Activated CD4-positive, alpha-beta T cell treated with anti-CD3 and anti-CD28 coated beads for 36 hours (primary cell): ENCODE measurements around the gene HFM1. TPM values are rescaled to one million over a fixed set of nuclear protein-coding genes. Genes with fewer than 3 reads are reported as not detected.
A peak's percentile ranks its signal among the peaks of the same experiment; 100 is the strongest.
"Not testable (repeated sequence)": the region's sequence is repeated elsewhere in the genome, so short reads cannot be mapped to it uniquely, and the experiment has no call there.

ENCODE experiments used
- ATAC-seq: fragments of 200-7000 bp; cut with Tn5 transposase; one replicate; pipeline ENCODE4 v1.10.0; 2021; ENCODE audit warnings: mild to moderate bottlenecking, moderate library complexity
- CTCF ChIA-PET: fragments of 350-600 bp; sonication (Branson Sonifier 250); formaldehyde crosslinking; loops from one replicate; lab custom pipeline; 2021; ENCODE audit warnings: antibody characterized with exemption; lab: Charles Lee
- POLR2A ChIA-PET: fragments of 350-600 bp; sonication (Branson Sonifier 250); formaldehyde crosslinking; loops from one replicate; lab custom pipeline; 2021; ENCODE audit warnings: antibody characterized with exemption, inconsistent platforms; lab: Charles Lee
- DNase-seq: peaks from one replicate; pipeline ENCODE4 v3.0.0-alpha.2; 2020
- H3K27ac Mint-ChIP-seq: one replicate; pipeline ENCODE4 v1.8.0; 2021; ENCODE audit warnings: mixed read lengths
- H3K27me3 Mint-ChIP-seq: one replicate; pipeline ENCODE4 v1.8.0; 2021; ENCODE audit warnings: mixed read lengths
- H3K36me3 Mint-ChIP-seq: one replicate; pipeline ENCODE4 v1.8.0; 2021; ENCODE audit warnings: low read depth, mixed read lengths
- H3K4me1 Mint-ChIP-seq: one replicate; pipeline ENCODE4 v1.8.0; 2021; ENCODE audit warnings: mixed read lengths
- H3K4me3 Mint-ChIP-seq: one replicate; pipeline ENCODE4 v1.8.0; 2021; ENCODE audit warnings: mild to moderate bottlenecking, moderate library complexity, mixed read lengths
- H3K9me3 Mint-ChIP-seq: one replicate; pipeline ENCODE4 v1.8.0; 2021; ENCODE audit warnings: low read depth, mixed read lengths
- intact Hi-C, 2 experiments: fragments of 100-400 bp; cut with DNase I in 1 of 2; cut with micrococcal nuclease in 1 of 2; formaldehyde crosslinking; loops; one replicate each; pipeline versions ENCODE4 v1.14.2 to v1.15.1; 2022 to 2024; cut with DNase I, micrococcal nuclease
- total RNA-seq, 2 experiments: library from RNA; stranded (reverse); gene quantifications; one replicate each; pipeline ENCODE4 v1.2.3, GENCODE V29; 2021

Gene HFM1
- total RNA-seq, 2 experiments from 2014 or later: not detected

- H3K27me3 Mint-ChIP-seq, DNase-seq, H3K4me1 Mint-ChIP-seq, CTCF ChIA-PET, ATAC-seq, H3K27ac Mint-ChIP-seq, H3K4me3 Mint-ChIP-seq, H3K9me3 Mint-ChIP-seq, POLR2A ChIA-PET, H3K36me3 Mint-ChIP-seq: not testable (repeated sequence)
- intact Hi-C loops: loop anchor here in 1 of 2 experiments (10.0 kb wide), 1 partner anchor 1006 kb away; the partner anchor contains the start of genes GLMN and RPAP2
Observed at GRCh38 chr1:91288843-91289553, 115.6 kb downstream of the HFM1 start.

GRCh38 chr1:91286962-91287317, 117.7 kb downstream of the HFM1 start:
- DNase-seq, ATAC-seq, H3K27ac Mint-ChIP-seq, H3K9me3 Mint-ChIP-seq, CTCF ChIA-PET, H3K36me3 Mint-ChIP-seq, H3K4me3 Mint-ChIP-seq, POLR2A ChIA-PET, H3K4me1 Mint-ChIP-seq, H3K27me3 Mint-ChIP-seq: not testable (repeated sequence)
- intact Hi-C loops: loop anchor here in 1 of 2 experiments (10.0 kb wide), 1 partner anchor 1008 kb away; the partner anchor contains the start of genes GLMN and RPAP2

- H3K9me3 Mint-ChIP-seq, H3K4me1 Mint-ChIP-seq, H3K27me3 Mint-ChIP-seq, H3K36me3 Mint-ChIP-seq, H3K4me3 Mint-ChIP-seq, POLR2A ChIA-PET, H3K27ac Mint-ChIP-seq, CTCF ChIA-PET, ATAC-seq, DNase-seq: not testable (repeated sequence)
- intact Hi-C loops: loop anchor here in 1 of 2 experiments (10.0 kb wide), 1 partner anchor 1008 kb away; the partner anchor contains the start of genes GLMN and RPAP2
Observed at GRCh38 chr1:91286259-91286961, 118.2 kb downstream of the HFM1 start.

GRCh38 chr1:91283421-91283726, 121.3 kb downstream of the HFM1 start:
- Mint-ChIP-seq H3K27ac (no peak overlapping the region), H3K9me3 (no peaks in the 10 kb centered on the region), H3K4me3 (no peak overlapping the region), H3K36me3 (no peaks in the 10 kb centered on the region), H3K27me3 (peaks cover 3% of the 10 kb centered on the region), H3K4me1 (no peaks in the 10 kb centered on the region)
- ChIA-PET CTCF (interaction anchor here (0.6 to 2.2 kb wide), 13 partner anchors 12 to 696 kb away, joined by 3 to 11 read pairs (median 3); no protein-coding TSS in a partner anchor), POLR2A (no interaction called here)
- intact Hi-C loops: loop anchor here (1.0 to 10.0 kb wide), 4 partner anchors 119 to 1011 kb away; partner anchors contain the start of genes CDC7 (in 2 of the 2), GLMN (in 1 of the 2) and RPAP2 (in 1 of the 2)
- DNase-seq (peak; percentile 16), ATAC-seq (no peak)

- intact Hi-C loops: loop anchor here (1.0 to 10.0 kb wide), 4 partner anchors 119 to 1012 kb away; partner anchors contain the start of genes CDC7 (in 2 of the 2), GLMN (in 1 of the 2) and RPAP2 (in 1 of the 2)
- H3K27me3 Mint-ChIP-seq: peaks cover 5% of the 10 kb centered on the region
- no peaks in the 10 kb centered on the region for H3K9me3 Mint-ChIP-seq
- ATAC-seq (no peak), DNase-seq (peak; percentile 64)
- no peaks in the 10 kb centered on the region for H3K4me1 Mint-ChIP-seq
- no peaks in the 10 kb centered on the region for H3K36me3 Mint-ChIP-seq
- POLR2A ChIA-PET: no interaction called here
- CTCF ChIA-PET: interaction anchor here (0.6 to 2.2 kb wide), 15 partner anchors 11 to 1015 kb away, joined by 3 to 11 read pairs (median 3); no protein-coding TSS in a partner anchor
- no peak overlapping the region for H3K4me3 Mint-ChIP-seq
- no peak overlapping the region for H3K27ac Mint-ChIP-seq
Observed at GRCh38 chr1:91282695-91283420, 121.8 kb downstream of the HFM1 start.

- DNase-seq (no peak), ATAC-seq (no peak)
- peaks cover 5% of the 10 kb centered on the region for H3K27me3 Mint-ChIP-seq
- no peaks in the 10 kb centered on the region for H3K4me1 Mint-ChIP-seq
- no peak overlapping the region for H3K4me3 Mint-ChIP-seq
- POLR2A ChIA-PET: no interaction called here
- no peaks in the 10 kb centered on the region for H3K36me3 Mint-ChIP-seq
- CTCF ChIA-PET: interaction anchor here (2.2 kb wide), 1 partner anchor 10 kb away, joined by 11 read pairs; no protein-coding TSS in a partner anchor
- no peaks in the 10 kb centered on the region for H3K9me3 Mint-ChIP-seq
- intact Hi-C loops: loop anchor here (1.0 to 10.0 kb wide), 4 partner anchors 121 to 1013 kb away; partner anchors contain the start of genes CDC7 (in 2 of the 2), GLMN (in 1 of the 2) and RPAP2 (in 1 of the 2)
- no peak overlapping the region for H3K27ac Mint-ChIP-seq
Observed at GRCh38 chr1:91281782-91282181, 122.9 kb downstream of the HFM1 start.

- no peaks in the 10 kb centered on the region for H3K4me1 Mint-ChIP-seq
- ATAC-seq (no peak), DNase-seq (no peak)
- ChIA-PET POLR2A (no interaction called here), CTCF (interaction anchor here (0.7 to 1.2 kb wide), 4 partner anchors 47 to 437 kb away, joined by 3 to 9 read pairs (median 4); no protein-coding TSS in a partner anchor)
- H3K36me3 Mint-ChIP-seq: no peaks in the 10 kb centered on the region
- no peak overlapping the region for H3K27ac Mint-ChIP-seq
- no peaks in the 10 kb centered on the region for H3K9me3 Mint-ChIP-seq
- intact Hi-C loops: loop anchor here (1.0 kb wide), 1 partner anchor 112 kb away; no protein-coding TSS in a partner anchor
- peaks cover 3% of the 10 kb centered on the region for H3K27me3 Mint-ChIP-seq
- no peak overlapping the region for H3K4me3 Mint-ChIP-seq
Observed at GRCh38 chr1:91278754-91279153, 125.9 kb downstream of the HFM1 start.

- H3K9me3 Mint-ChIP-seq: no peaks in the 10 kb centered on the region
- no peak for DNase-seq
- H3K4me3 Mint-ChIP-seq: no peak overlapping the region
- no peak overlapping the region for H3K27ac Mint-ChIP-seq
- intact Hi-C loops: no loop called here
- ChIA-PET CTCF (no interaction called here), POLR2A (no interaction called here)
- H3K27me3 Mint-ChIP-seq: peaks cover 2% of the 10 kb centered on the region
- H3K4me1 Mint-ChIP-seq: no peaks in the 10 kb centered on the region
- ATAC-seq: no peak
- no peaks in the 10 kb centered on the region for H3K36me3 Mint-ChIP-seq
Observed at GRCh38 chr1:91273875-91274274, 130.8 kb downstream of the HFM1 start.

- intact Hi-C loops: no loop called here
Observed at GRCh38 chr1:91261655-91262054, 143.0 kb downstream of the HFM1 start.

GRCh38 chr1:91245435-91245834, 159.2 kb downstream of the HFM1 start:
- Mint-ChIP-seq H3K4me1 (no peaks in the 10 kb centered on the region), H3K27me3 (peaks cover 10% of the 10 kb centered on the region), H3K9me3 (no peaks in the 10 kb centered on the region), H3K27ac (no peak overlapping the region), H3K4me3 (no peak overlapping the region), H3K36me3 (no peaks in the 10 kb centered on the region)
- intact Hi-C loops: no loop called here
- ChIA-PET POLR2A (interaction anchor here (0.7 kb wide), 1 partner anchor 311 kb away, joined by 3 read pairs; no protein-coding TSS in a partner anchor), CTCF (interaction anchor here (0.6 kb wide), 1 partner anchor 608 kb away, joined by 3 read pairs; no protein-coding TSS in a partner anchor)
- ATAC-seq: no peak
- no peak for DNase-seq

More at GRCh38 chr1:91261655-91262054, 143.0 kb downstream of the HFM1 start:
- ChIA-PET POLR2A (no interaction called here), CTCF (interaction anchor here (0.6 to 1.1 kb wide), 2 partner anchors 54 to 870 kb away, joined by 3 read pairs; no protein-coding TSS in a partner anchor)
- Mint-ChIP-seq H3K4me3 (no peak overlapping the region), H3K27me3 (peaks cover 9% of the 10 kb centered on the region), H3K4me1 (no peaks in the 10 kb centered on the region), H3K27ac (no peak overlapping the region), H3K9me3 (no peaks in the 10 kb centered on the region), H3K36me3 (no peaks in the 10 kb centered on the region)
- ATAC-seq (no peak), DNase-seq (no peak)
